ENCODE data around the gene CCDC154. TPM values are rescaled to one million over a fixed set of nuclear protein-coding genes. Genes with fewer than 3 reads are reported as not detected.
"Not testable (repeated sequence)": the region's sequence is repeated elsewhere in the genome, so short reads cannot be mapped to it uniquely, and the experiment has no call there.

The CCDC154 gene
- total RNA-seq, 4 donors from 2014 or later, result 0.17 to 0.58 (median 0.42) TPM; not detected in 1

DNA sequence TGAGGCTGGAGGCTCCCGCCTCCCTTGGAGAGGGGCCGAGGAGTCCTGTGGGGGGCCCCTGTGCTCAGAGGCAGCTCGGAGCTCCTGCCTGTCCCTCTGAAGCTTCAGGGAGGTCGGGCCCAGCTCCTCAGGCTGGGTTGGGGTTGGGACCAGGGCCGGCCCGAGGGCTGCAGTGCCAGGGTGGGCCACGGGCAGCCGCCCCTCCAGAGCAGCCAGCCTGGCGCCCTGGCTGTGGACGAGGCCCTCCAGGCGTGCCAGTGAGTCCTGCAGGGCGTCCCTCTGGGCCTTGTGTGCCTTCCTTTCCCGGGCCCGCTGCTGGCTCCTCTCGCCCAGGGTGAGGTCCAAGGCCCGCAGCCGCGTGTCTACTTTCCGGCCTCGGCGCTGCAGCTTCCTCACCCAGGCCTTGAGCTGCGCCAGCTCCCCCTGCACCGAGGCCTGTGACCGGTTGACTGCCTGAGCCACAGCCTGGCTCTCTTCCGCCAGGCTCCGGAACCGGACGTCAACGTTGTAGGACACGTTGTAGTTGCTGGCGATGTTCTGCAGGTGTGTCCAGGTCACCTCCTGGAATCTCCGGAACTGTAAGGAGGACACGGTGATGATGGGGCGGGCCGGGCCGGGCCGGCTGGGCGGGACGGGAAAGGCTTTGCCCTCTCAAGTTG, 43.2 kb upstream of the CCDC154 start:
- Histone ChIP-seq H3K27me3 (no peaks in the 10 kb centered on the region), H3K9me3 (no peaks in the 10 kb centered on the region), H3K4me1 (peaks cover under 1 to 4% (median 2%) of the 10 kb centered on the region in 4 donors), H3K4me3 (no peak overlapping the region), H3K36me3 (no peaks in the 10 kb centered on the region), H3K27ac (replicated peaks in 1 of 4) (no peak overlapping the region)
- TF ChIP-seq, protein P1, sequence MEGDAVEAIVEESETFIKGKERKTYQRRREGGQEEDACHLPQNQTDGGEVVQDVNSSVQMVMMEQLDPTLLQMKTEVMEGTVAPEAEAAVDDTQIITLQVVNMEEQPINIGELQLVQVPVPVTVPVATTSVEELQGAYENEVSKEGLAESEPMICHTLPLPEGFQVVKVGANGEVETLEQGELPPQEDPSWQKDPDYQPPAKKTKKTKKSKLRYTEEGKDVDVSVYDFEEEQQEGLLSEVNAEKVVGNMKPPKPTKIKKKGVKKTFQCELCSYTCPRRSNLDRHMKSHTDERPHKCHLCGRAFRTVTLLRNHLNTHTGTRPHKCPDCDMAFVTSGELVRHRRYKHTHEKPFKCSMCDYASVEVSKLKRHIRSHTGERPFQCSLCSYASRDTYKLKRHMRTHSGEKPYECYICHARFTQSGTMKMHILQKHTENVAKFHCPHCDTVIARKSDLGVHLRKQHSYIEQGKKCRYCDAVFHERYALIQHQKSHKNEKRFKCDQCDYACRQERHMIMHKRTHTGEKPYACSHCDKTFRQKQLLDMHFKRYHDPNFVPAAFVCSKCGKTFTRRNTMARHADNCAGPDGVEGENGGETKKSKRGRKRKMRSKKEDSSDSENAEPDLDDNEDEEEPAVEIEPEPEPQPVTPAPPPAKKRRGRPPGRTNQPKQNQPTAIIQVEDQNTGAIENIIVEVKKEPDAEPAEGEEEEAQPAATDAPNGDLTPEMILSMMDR (IDR thresholded peaks at IDR 0.05), result no peak
- TF ChIP-seq POLR2A (IDR thresholded peaks at IDR 0.05; ENCODE audit: low read depth) (no peak), POLR2AphosphoS5 (IDR thresholded peaks at IDR 0.05) (no peak), EP300 (IDR thresholded peaks at IDR 0.05) (no peak)
- intact Hi-C loops (cut with DNase I), result no loop called here
- no peak for DNase-seq (ENCODE audit: extremely low spot score)
- WGBS, result 98% methylated on average over 8 of the region's 39 CpGs

DNA sequence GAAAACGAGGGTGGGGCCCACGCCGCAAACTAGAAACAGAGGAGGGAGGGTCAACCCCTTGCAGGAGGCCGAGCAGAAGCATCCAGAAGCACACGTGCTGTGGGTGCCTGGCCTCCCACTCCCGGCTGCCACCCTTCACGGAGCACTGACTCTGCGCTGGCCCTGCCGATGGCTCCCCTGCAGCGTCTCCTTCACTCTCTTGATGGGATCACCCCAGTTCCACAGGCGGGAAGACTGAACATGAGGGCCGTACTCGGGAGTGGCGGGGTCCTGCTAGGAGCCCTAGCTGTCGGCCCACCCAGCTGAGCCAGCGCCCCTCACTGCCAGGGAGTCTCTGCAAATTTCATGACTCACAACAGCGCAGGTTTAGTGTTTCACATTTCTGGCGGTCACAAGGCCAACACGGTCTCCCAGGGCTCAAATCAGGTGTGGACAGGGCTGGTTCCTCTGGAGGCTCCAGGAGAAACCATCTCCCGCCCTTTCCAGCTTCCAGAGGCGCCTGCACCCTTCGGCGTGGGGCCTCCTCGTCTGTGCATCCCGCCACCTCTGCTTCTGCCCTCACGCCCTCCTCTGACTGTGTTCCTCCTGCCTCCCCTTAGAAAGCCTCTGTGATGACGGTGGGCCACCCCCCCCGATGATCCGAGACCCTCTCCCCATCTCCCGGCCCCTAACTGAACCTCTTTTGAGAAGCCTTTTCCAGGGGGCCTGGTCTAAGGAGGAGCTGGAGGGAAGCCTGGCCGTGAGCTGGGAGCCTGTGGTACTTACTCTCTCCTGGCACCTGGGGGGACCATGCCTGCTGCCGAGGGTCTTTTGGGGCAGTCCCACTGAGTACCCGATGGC, 42.4 kb upstream of the CCDC154 start:
- no peaks in the 10 kb centered on the region for H3K9me3 ChIP-seq
- WGBS, result 73% methylated on average over 31 of the region's 33 CpGs
- intact Hi-C loops (cut with DNase I), result no loop called here

DNA sequence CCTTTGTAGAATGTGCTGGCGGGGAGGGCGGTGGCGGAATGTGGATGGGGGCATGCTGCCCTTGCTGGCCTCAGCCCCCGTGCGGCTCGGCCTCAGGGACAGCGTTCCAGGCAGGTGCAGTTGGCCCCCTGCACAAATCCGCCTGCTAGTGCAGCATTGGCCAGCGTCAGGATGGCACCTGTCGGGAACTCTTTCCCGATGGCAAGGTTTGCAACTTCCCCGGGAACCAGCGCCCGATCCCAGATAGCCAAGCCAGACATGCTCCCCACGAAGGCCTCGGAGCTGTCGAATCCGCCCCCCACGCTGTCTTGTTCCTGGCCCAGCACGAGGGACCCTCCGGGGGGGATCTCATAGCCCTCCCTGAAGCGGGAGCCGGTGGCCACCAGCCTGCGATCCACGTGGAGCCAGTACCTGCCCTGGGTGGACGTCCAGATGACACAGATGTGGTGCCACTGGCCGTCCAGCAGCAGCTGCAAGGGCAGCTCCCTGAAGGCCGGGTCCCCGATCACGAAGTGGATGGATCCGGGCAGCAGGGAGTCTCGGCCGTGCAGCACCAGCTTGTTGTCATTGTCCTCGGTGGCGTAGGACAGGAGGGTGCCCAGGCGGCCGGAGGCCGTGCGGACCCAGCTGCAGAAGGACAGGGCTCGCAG, 41.6 kb upstream of the CCDC154 start:
- H3K4me1 ChIP-seq, result no peaks in the 10 kb centered on the region
- WGBS, result 95% methylated on average over 32 of the region's 40 CpGs
- intact Hi-C loops (cut with DNase I), result no loop called here
- no peaks in the 10 kb centered on the region for H3K9me3 ChIP-seq
- no peak for DNase-seq (ENCODE audit: extremely low spot score)
- no peaks in the 10 kb centered on the region for H3K36me3 ChIP-seq
- peaks cover 0 to 8% (median 0%) of the 10 kb centered on the region in 4 donors for H3K27me3 ChIP-seq
- H3K4me3 ChIP-seq, result no peak overlapping the region
- TF ChIP-seq POLR2A (IDR thresholded peaks at IDR 0.05; ENCODE audit: low read depth) (no peak), EP300 (IDR thresholded peaks at IDR 0.05) (no peak), POLR2AphosphoS5 (IDR thresholded peaks at IDR 0.05) (no peak)
- TF ChIP-seq, protein P1 (IDR thresholded peaks at IDR 0.05), result no peak
- no peak overlapping the region for H3K27ac ChIP-seq (replicated peaks in 1 of 4)

More for the DNA sequence above, 42.4 kb upstream of the CCDC154 start:
- Histone ChIP-seq H3K27ac (replicated peaks in 1 of 4) (no peak overlapping the region), H3K4me3 (no peak overlapping the region), H3K36me3 (no peaks in the 10 kb centered on the region), H3K27me3 (peaks cover 0 to under 1% (median 0%) of the 10 kb centered on the region in 4 donors), H3K4me1 (no peaks in the 10 kb centered on the region)
- no peak for DNase-seq (ENCODE audit: extremely low spot score)
- no peak for TF ChIP-seq POLR2AphosphoS5 (IDR thresholded peaks at IDR 0.05)
- TF ChIP-seq EP300 (IDR thresholded peaks at IDR 0.05), result no peak
- TF ChIP-seq POLR2A (IDR thresholded peaks at IDR 0.05; ENCODE audit: low read depth), result no peak
- TF ChIP-seq, protein P1 (IDR thresholded peaks at IDR 0.05), result no peak

DNA sequence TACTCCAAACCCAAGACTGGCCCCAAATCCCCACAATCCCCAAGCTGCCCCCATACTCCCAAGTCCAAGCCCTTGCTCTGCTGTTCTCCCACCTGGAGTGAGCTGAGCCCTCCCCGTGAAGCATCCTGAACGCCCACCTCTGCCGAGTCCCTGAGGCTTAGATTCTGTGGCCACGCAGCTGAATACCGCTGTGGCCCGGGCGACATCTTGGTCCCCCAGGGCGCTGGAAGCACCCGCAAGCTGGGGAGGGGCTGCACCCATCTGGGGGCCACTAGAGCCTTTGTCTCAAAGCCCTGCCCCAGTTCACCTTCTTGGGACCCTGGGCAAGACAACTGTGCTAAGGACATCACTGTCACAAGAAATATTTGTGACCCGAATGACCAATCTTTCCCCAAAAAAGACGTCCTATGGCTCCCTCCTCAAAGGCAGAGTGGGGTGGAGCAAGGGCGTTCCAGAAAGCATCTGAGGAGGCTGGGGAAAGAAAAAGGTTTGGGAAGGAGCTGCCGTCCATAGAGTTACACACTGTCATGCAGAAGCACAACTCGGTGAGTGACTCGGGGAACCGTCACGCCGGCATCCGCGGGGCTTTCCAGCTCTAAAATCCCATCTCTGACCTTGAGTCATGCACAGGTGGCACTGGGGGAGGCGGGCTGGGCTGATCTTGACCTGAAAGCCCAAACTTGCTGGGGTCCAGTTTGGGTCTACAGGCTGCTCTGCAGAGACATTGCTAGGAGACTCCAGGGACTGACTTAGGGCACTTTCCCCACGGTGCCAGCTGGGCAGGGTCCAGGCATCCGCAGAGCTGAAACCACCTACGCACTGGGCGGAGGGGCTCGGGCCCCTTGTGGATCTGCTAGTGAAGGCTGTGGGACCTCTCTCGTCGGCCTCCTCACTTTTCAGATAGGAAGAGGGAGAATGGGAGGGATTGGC, 37.8 kb upstream of the CCDC154 start:
- no peaks in the 10 kb centered on the region for H3K4me1 ChIP-seq
- WGBS, result 79% methylated on average over 25 of the region's 28 CpGs
- TF ChIP-seq EP300 (IDR thresholded peaks at IDR 0.05), result no peak
- TF ChIP-seq POLR2AphosphoS5 (IDR thresholded peaks at IDR 0.05), result no peak
- TF ChIP-seq, protein P1 (IDR thresholded peaks at IDR 0.05), result no peak
- no peak for TF ChIP-seq POLR2A (IDR thresholded peaks at IDR 0.05; ENCODE audit: low read depth)

DNA sequence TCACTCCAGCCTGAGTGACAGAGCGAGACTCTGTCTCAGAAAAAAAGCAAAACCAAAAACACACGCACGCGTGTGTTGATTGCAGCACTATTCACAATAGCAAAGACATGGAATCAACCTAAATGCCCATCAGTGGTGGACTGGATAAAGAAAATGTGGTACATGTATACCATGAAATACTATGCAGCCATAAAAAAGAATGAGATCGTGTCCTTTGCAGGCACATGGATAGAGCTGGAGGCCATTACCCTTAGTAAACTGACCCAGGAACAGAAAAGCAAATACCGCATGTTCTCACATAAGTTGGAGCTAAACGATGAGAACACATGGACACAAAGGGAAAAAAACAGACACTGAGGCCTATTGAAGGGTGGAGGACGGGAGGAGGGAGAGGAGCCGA, 34.6 kb upstream of the CCDC154 start:
- H3K4me3 ChIP-seq; H3K27ac ChIP-seq (replicated peaks in 1 of 4); H3K9me3 ChIP-seq; H3K36me3 ChIP-seq; DNase-seq (ENCODE audit: extremely low spot score); intact Hi-C loops (cut with DNase I): not testable (repeated sequence)
- Histone ChIP-seq H3K4me1 (peaks cover 12 to 16% (median 13%) of the 10 kb centered on the region in 4 donors), H3K27me3 (peaks cover 0 to 14% (median 0%) of the 10 kb centered on the region in 4 donors)
- 91% methylated on average over 9 of the region's 9 CpGs for WGBS

More for the DNA sequence above, 37.8 kb upstream of the CCDC154 start:
- intact Hi-C loops (cut with DNase I), result no loop called here
- no peak overlapping the region for H3K27ac ChIP-seq (replicated peaks in 1 of 4)
- H3K4me3 ChIP-seq, result no peak overlapping the region
- DNase-seq (ENCODE audit: extremely low spot score), result no peak
- no peaks in the 10 kb centered on the region for H3K9me3 ChIP-seq
- peaks cover 0 to 14% (median 0%) of the 10 kb centered on the region in 4 donors for H3K27me3 ChIP-seq
- H3K36me3 ChIP-seq, result no peaks in the 10 kb centered on the region

All from esophagus muscularis mucosa (tissue), 4 donors.